ENCODE data around the gene VSTM2L. TPM values are rescaled to one million over a fixed set of nuclear protein-coding genes. Genes with fewer than 3 reads are reported as not detected.
"Not testable (repeated sequence)": the region's sequence is repeated elsewhere in the genome, so short reads cannot be mapped to it uniquely, and the experiment has no call there.

Gene VSTM2L
- total and polyA plus RNA-seq, 9 of the 15 experiments (the other 6 are each of a cell fraction or from before 2014, with no cell fraction given), result not detected

GRCh38 chr20:37856034-37856433, 46.9 kb upstream of the VSTM2L start:
- H3K9me1 ChIP-seq (ENCODE audit: control insufficient read depth, insufficient read depth, low read length); ATAC-seq; DNase-seq (ENCODE audit: extremely low read depth in 1 of 4, low spot score in 3 of 4); FAIRE-seq; H2AFZ ChIP-seq (ENCODE audit: low read depth, low read length); CTCF ChIA-PET (ENCODE audit: low intra/inter-chr PET ratio); H3K79me2 ChIP-seq (ENCODE audit: control insufficient read depth, insufficient read depth, low read length); H3K27ac ChIP-seq (ENCODE audit: extremely low read depth, low read depth, low read length); H3K4me3 ChIP-seq; H4K20me1 ChIP-seq (replicated peaks; ENCODE audit: control insufficient read depth, insufficient read depth, low read length); H3K4me2 ChIP-seq (ENCODE audit: insufficient read depth, low read length); POLR2A ChIA-PET; H3K9ac ChIP-seq (ENCODE audit: insufficient read depth in 1 of 2, low read depth in 2 of 2, low read length in 2 of 2); BruUV-seq (replicated peaks); H3K9me3 ChIP-seq (replicated peaks; ENCODE audit: control insufficient read depth, insufficient read depth, low read depth, low read length); H3K27me3 ChIP-seq (ENCODE audit: control insufficient read depth in 2 of 2, insufficient read depth in 2 of 2, low read length in 2 of 2); H3K4me1 ChIP-seq (replicated peaks in 1 of 2; ENCODE audit: control insufficient read depth in 2 of 2, insufficient read depth in 2 of 2, low read length in 2 of 2); in situ Hi-C loops (cut with MboI); intact Hi-C loops (cut with micrococcal nuclease): not testable (repeated sequence)
- peak; percentile 22; the same call in 1 of the 2 replicates for TF ChIP-seq C11orf30 (IDR thresholded peaks at IDR 0.05; ENCODE audit: low read depth)
- TF ChIP-seq ZNF316 (IDR thresholded peaks at IDR 0.05), result peak; percentile 69
- 0 out of 2 replicates have a peak, but pooled peaks have one; percentile 30 for TF ChIP-seq MAFG (tag; conservative IDR thresholded peaks at IDR 0.05)
- 91% methylated on average over 5 of the region's 5 CpGs for WGBS (ENCODE audit: insufficient coverage, low coverage, missing lambda C conversion rate)
- peaks cover 23% of the 10 kb centered on the region; the same call in 1 of the 3 replicates for H3K36me3 ChIP-seq (ENCODE audit: control insufficient read depth, insufficient read depth, low read length)

DNA sequence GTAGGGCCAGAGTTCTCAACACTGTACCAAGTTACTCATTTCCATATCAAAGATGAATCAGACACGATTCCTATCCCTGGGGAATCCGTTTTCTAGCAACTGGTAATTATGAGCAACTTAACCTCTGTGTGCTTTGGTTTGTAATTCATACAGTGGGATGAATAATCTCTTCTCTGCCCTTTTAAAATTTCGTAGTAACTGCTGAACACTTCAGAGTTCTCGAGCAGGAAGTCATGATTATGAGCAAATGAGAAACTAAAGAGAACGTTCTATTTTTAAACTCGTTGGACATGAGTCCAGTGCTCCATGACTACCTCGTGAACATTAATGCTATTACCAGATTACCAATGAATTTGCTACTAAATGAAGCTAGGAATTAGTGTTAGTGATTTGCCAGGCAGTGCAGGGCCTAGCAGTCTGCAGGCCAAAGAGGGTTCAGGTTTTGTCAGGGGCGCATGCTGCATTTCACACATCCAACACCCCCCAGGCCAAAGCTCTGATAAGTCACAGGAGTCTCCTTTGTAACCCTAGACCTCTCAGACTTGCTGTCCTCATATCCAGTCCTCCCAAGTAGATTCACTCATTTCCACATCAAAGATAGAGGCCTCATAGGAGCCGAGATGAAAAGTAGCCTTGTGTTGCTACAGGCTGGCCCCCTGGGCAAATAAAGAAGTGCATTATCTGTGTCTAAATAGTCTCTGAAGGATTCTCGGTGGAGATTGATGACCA, 45.8 kb upstream of the VSTM2L start:
- no peak for FAIRE-seq
- Histone ChIP-seq H3K4me1 (replicated peaks in 1 of 2; ENCODE audit: control insufficient read depth in 2 of 2, insufficient read depth in 2 of 2, low read length in 2 of 2) (no peaks in the 10 kb centered on the region; a peak in 1 of 5 replicates), H3K9me3 (replicated peaks; ENCODE audit: control insufficient read depth, insufficient read depth, low read depth, low read length) (no peaks in the 10 kb centered on the region), H3K9me1 (ENCODE audit: control insufficient read depth, insufficient read depth, low read length) (no peaks in the 10 kb centered on the region), H3K79me2 (ENCODE audit: control insufficient read depth, insufficient read depth, low read length) (no peaks in the 10 kb centered on the region), H3K4me3 (no peak overlapping the region), H3K27ac (ENCODE audit: extremely low read depth, low read depth, low read length) (no peak overlapping the region), H4K20me1 (replicated peaks; ENCODE audit: control insufficient read depth, insufficient read depth, low read length) (no peaks in the 10 kb centered on the region), H3K27me3 (ENCODE audit: control insufficient read depth in 2 of 2, insufficient read depth in 2 of 2, low read length in 2 of 2) (no peaks in the 10 kb centered on the region), H3K36me3 (ENCODE audit: control insufficient read depth, insufficient read depth, low read length) (peaks cover 21% of the 10 kb centered on the region; the same call in 1 of the 3 replicates), H3K9ac (ENCODE audit: insufficient read depth in 1 of 2, low read depth in 2 of 2, low read length in 2 of 2) (no peak overlapping the region), H2AFZ (ENCODE audit: low read depth, low read length) (no peak overlapping the region), H3K4me2 (ENCODE audit: insufficient read depth, low read length) (no peak overlapping the region)
- no peak for DNase-seq (ENCODE audit: extremely low read depth in 1 of 4, low spot score in 3 of 4)
- no TSS peak for BruUV-seq (replicated peaks)
- 66% methylated on average over 10 of the region's 10 CpGs for WGBS (ENCODE audit: insufficient coverage, low coverage, missing lambda C conversion rate)
- ChIA-PET CTCF (ENCODE audit: low intra/inter-chr PET ratio) (no interaction called here), POLR2A (interaction anchor here (1.3 kb wide), 1 partner anchor 13 kb away, joined by 3 read pairs; no protein-coding TSS in a partner anchor)
- no peak for ATAC-seq
- in situ Hi-C loops (cut with MboI), result no loop called here
- intact Hi-C loops (cut with micrococcal nuclease), result no loop called here
- TF ChIP-seq, protein P1, sequence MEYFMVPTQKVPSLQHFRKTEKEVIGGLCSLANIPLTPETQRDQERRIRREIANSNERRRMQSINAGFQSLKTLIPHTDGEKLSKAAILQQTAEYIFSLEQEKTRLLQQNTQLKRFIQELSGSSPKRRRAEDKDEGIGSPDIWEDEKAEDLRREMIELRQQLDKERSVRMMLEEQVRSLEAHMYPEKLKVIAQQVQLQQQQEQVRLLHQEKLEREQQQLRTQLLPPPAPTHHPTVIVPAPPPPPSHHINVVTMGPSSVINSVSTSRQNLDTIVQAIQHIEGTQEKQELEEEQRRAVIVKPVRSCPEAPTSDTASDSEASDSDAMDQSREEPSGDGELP (CRISPR knock-in tag; IDR thresholded peaks at IDR 0.05; ENCODE audit: borderline replicate concordance), result no peak
- TF ChIP-seq CBFB (CRISPR knock-in tag; IDR thresholded peaks at IDR 0.05), result no peak
- TF ChIP-seq, protein P2, sequence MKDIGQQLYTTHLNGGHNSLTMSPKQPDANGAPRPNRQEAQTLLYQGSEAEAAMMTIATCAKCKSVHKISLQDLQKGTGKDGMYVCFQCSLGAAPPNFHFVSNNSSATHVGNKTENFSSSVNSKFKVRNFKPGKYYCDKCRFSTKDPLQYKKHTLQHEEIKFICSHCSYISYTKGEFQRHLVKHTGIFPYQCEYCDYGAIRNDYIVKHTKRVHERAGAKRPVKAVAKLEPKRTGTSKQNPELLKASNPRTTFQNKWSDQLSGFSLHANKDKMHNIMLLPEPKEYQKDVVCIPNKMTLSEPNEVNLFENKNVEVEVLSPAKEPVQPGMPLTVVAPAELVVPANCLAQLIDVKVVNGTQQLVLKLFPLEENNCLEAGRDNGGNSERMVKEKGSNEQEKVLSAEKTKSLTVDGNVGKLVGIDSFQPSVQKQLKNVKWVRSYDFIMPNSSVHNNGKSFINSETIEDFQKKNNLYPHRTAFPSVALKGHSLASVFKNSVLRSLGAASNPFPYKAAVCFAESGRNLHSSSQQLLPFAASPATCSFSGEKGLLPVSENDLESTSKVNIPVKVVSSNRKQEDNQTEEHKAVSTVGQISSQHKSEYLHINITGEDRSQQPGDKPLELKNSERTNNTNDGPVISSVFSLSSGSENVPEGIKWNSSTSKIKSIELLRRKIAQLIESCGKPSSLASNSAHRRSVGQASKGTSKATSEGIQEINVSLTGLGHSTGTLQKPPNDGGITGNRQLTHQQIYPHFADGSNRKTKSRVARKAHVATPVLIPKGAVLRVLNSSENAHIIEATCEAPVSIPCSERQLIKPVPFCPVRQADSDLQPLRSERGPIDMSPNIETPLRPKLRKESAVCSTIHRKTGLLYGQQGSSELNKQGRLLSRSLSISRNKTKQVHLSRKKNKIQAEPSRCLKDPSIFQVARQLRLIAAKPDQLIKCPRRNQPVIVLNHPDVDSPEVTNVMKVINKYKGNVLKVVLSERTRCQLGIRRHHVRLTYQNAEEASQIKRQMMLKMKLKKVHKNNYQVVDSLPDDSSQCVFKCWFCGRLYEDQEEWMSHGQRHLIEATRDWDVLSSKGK (CRISPR knock-in tag; IDR thresholded peaks at IDR 0.05), result no peak
- no peak for TF ChIP-seq E2F8 (IDR thresholded peaks at IDR 0.05; ENCODE audit: low read depth, partially characterized antibody)

Measured in K562 (cell line).